Measurements from ENCODE around the gene WSCD2.

The WSCD2 gene

GRCh38 chr12:108128221-108129016, 669 bp upstream of the WSCD2 start:
- no peak for DNase-seq (ENCODE audit: low read depth)

- no peak for DNase-seq (ENCODE audit: low read depth)
Observed at GRCh38 chr12:108131035-108131434, 1.9 kb downstream of the WSCD2 start.

GRCh38 chr12:108131657-108132126, 2.6 kb downstream of the WSCD2 start:
- DNase-seq (ENCODE audit: low read depth) = no peak

GRCh38 chr12:108133482-108133881, 4.4 kb downstream of the WSCD2 start:
- DNase-seq (ENCODE audit: low read depth) = no peak

GRCh38 chr12:108134744-108135143, 5.7 kb downstream of the WSCD2 start:
- DNase-seq (ENCODE audit: low read depth) = no peak

GRCh38 chr12:108135627-108136026, 6.5 kb downstream of the WSCD2 start:
- DNase-seq (ENCODE audit: low read depth) = no peak

GRCh38 chr12:108136697-108137096, 7.6 kb downstream of the WSCD2 start:
- no peak for DNase-seq (ENCODE audit: low read depth)

GRCh38 chr12:108139454-108139853, 10.4 kb downstream of the WSCD2 start:
- no peak for DNase-seq (ENCODE audit: low read depth)

GRCh38 chr12:108140501-108140900, 11.4 kb downstream of the WSCD2 start:
- no peak for DNase-seq (ENCODE audit: low read depth)

- no peak for DNase-seq (ENCODE audit: low read depth)
Observed at GRCh38 chr12:108141600-108142130, 12.6 kb downstream of the WSCD2 start.

- no peak for DNase-seq (ENCODE audit: low read depth)
Observed at GRCh38 chr12:108143144-108143543, 14.1 kb downstream of the WSCD2 start.

GRCh38 chr12:108144080-108144479, 15.0 kb downstream of the WSCD2 start:
- DNase-seq (ENCODE audit: low read depth) = no peak

GRCh38 chr12:108145011-108145410, 15.9 kb downstream of the WSCD2 start:
- DNase-seq (ENCODE audit: low read depth) = no peak

GRCh38 chr12:108146035-108146893, 17.2 kb downstream of the WSCD2 start:
- DNase-seq (ENCODE audit: low read depth) = no peak

- DNase-seq (ENCODE audit: low read depth) = no peak
Observed at GRCh38 chr12:108147279-108147678, 18.2 kb downstream of the WSCD2 start.

GRCh38 chr12:108148521-108149074, 19.5 kb downstream of the WSCD2 start:
- DNase-seq (ENCODE audit: low read depth) = no peak

GRCh38 chr12:108150436-108150835, 21.3 kb downstream of the WSCD2 start:
- no peak for DNase-seq (ENCODE audit: low read depth)

- DNase-seq (ENCODE audit: low read depth) = no peak
Observed at GRCh38 chr12:108151533-108152169, 22.6 kb downstream of the WSCD2 start.

- no peak for DNase-seq (ENCODE audit: low read depth)
Observed at GRCh38 chr12:108152170-108152538, 23.1 kb downstream of the WSCD2 start.

- DNase-seq (ENCODE audit: low read depth) = no peak
Observed at GRCh38 chr12:108156717-108157116, 27.6 kb downstream of the WSCD2 start.

GRCh38 chr12:108157870-108158459, 28.9 kb downstream of the WSCD2 start:
- DNase-seq (ENCODE audit: low read depth) = no peak

GRCh38 chr12:108162207-108162606, 33.1 kb downstream of the WSCD2 start:
- DNase-seq (ENCODE audit: low read depth) = no peak
